ENCODE results near the gene TMEM69. TPM values are rescaled to one million over a fixed set of nuclear protein-coding genes. Genes with fewer than 3 reads are reported as not detected.

Gene TMEM69, protein sequence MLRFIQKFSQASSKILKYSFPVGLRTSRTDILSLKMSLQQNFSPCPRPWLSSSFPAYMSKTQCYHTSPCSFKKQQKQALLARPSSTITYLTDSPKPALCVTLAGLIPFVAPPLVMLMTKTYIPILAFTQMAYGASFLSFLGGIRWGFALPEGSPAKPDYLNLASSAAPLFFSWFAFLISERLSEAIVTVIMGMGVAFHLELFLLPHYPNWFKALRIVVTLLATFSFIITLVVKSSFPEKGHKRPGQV
- polyA plus RNA-seq (ENCODE audit: insufficient read length in 10 of 10): 10 to 100 TPM; 23.6 to 36.0 (median 30.0) TPM
- long read RNA-seq, donor 1, transcript TMEM69-201 (3 exons, 2,439 nt): major isoform, 9 of 9 reads
- long read RNA-seq, donor 1, partial matches to known transcripts: 0 of 9 reads
- long read RNA-seq, donor 1, other reads (novel, unspliced or antisense): 0 of 9 reads
- long read RNA-seq, donor 2, transcript TMEM69-201 (3 exons, 2,439 nt): major isoform, 14 of 15 reads
- long read RNA-seq, donor 2, partial matches to known transcripts: 0 of 15 reads
- long read RNA-seq, donor 2, other reads (novel, unspliced or antisense): 0 of 15 reads
- long read RNA-seq, donor 3: 0 reads
- long read RNA-seq, donor 4, transcript TMEM69-201 (3 exons, 2,439 nt): major isoform, 5 of 6 reads
- long read RNA-seq, donor 4, partial matches to known transcripts: 0 of 6 reads
- long read RNA-seq, donor 4, other reads (novel, unspliced or antisense): 0 of 6 reads
- long read RNA-seq, donor 5, transcript TMEM69-201 (3 exons, 2,439 nt): major isoform, 6 of 12 reads
- long read RNA-seq, donor 5, partial matches to known transcripts: 5 of 12 reads
- long read RNA-seq, donor 5, other reads (novel, unspliced or antisense): 0 of 12 reads
- long read RNA-seq, donor 6, transcript TMEM69-201 (3 exons, 2,439 nt): major isoform, 10 of 10 reads
- long read RNA-seq, donor 6, partial matches to known transcripts: 0 of 10 reads
- long read RNA-seq, donor 6, other reads (novel, unspliced or antisense): 0 of 10 reads
- long read RNA-seq, donor 7, transcript TMEM69-201 (3 exons, 2,439 nt): major isoform, 8 of 9 reads
- long read RNA-seq, donor 7, partial matches to known transcripts: 0 of 9 reads
- long read RNA-seq, donor 7, other reads (novel, unspliced or antisense): 0 of 9 reads
- long read RNA-seq, donor 8, transcript TMEM69-201 (3 exons, 2,439 nt): major isoform, 9 of 9 reads
- long read RNA-seq, donor 8, partial matches to known transcripts: 0 of 9 reads
- long read RNA-seq, donor 8, other reads (novel, unspliced or antisense): 0 of 9 reads
- long read RNA-seq, donor 9, partial matches to known transcripts: 0 of 2 reads
- long read RNA-seq, donor 9, other reads (novel, unspliced or antisense): 0 of 2 reads

DNA sequence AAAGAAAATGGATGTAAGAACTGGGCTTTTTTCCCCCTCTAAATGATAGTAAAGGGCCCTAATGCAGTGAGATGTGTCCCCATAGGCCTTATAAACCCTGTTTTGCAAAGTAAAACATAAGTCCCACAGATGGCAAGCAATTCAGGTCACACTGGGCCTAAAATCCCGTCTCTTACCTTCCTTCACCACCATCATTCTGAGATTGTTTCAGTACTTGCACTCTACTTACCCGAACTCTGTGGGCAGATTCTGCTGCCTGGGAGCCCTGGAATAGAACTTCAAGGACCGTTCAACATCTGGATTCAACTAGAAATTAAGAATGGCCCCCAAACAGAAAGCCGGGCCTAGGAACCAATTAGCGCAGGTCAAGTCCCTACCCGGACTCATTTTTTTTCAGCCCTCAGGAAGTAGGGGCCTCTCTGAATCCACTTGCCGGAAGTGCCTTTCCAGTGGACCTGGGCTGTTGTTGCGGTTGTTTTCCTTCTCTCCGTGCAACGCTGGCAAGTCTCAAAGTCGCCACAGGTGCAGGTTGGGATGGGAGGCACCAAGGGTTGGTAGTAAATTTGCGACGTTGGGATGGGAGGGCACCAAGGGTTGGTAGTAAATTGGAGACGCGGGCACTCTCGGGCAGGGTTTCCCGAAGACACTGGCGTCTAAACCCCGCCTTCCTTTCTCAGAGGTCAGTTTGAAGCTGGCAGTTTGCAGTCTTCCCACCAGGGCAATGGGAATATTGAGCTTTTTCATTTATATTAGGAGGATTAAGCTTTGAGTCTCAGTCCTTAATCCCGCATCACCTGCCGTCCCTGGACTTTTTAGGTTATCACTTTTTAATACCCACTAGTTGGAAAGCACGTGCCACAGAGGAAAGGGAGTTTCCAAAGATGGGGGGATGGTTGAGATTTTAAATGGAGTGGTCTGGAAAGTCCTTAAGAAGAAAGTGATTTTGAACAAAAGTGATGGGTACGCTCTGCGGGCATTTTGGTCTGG is at the start of gene TMEM69:
TMEM69 (plus strand) TSS at position 428 of the 987 bp plus-strand sequence. CDS start 2,888 bp downstream, outside the sequence.
- DNase-seq: peak; percentile 92 to 97 (median 93)

GRCh38 chr1:45640293-45640692 is 47.7 kb upstream of the TMEM69 start:
- DNase-seq: no peak

- no peak for DNase-seq
Observed at GRCh38 chr1:45643321-45643720, 44.7 kb upstream of the TMEM69 start.

GRCh38 chr1:45643978-45644377 is 44.0 kb upstream of the TMEM69 start:
- no peak for DNase-seq

GRCh38 chr1:45644661-45645060 is 43.3 kb upstream of the TMEM69 start:
- DNase-seq: no peak

DNA sequence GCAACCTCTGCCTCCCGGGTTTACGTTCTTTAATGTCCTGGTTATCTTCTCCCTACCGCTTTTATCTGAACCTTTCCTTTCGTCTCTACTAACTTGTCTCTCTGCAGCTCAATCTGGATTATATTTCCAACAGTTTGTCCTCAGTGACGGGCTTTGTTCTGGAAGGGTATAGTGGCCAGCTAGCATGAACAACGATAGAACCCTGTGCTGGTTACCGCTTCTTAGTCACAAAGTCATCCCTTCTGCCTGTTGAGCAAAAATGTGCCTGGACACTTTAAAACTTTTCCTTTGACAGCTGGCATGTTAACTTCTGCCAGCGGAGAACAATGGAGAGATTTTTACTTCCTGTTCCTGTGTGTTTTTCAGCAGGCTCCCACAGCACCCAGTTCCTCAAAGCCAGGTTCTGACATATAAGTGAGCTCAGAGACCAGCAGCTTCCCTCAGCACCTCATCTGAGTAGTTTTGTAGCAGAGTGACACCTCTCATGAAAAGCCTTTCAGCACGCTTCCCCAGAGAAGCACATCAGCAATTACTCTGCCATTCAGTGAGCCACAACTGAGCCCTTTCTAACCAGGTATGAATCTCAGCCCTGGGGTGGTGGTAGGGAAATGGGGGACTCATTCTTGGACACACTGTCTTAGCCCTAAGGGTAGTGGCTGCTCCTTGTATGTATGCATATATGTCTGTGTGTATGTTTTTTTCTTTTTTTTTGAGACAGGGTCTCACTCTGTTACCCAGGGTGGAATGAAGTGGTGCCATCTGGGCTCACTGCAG is 40.5 kb upstream of the TMEM69 start:
- peak in 1 of 3 donors; percentile 30 for DNase-seq

DNA sequence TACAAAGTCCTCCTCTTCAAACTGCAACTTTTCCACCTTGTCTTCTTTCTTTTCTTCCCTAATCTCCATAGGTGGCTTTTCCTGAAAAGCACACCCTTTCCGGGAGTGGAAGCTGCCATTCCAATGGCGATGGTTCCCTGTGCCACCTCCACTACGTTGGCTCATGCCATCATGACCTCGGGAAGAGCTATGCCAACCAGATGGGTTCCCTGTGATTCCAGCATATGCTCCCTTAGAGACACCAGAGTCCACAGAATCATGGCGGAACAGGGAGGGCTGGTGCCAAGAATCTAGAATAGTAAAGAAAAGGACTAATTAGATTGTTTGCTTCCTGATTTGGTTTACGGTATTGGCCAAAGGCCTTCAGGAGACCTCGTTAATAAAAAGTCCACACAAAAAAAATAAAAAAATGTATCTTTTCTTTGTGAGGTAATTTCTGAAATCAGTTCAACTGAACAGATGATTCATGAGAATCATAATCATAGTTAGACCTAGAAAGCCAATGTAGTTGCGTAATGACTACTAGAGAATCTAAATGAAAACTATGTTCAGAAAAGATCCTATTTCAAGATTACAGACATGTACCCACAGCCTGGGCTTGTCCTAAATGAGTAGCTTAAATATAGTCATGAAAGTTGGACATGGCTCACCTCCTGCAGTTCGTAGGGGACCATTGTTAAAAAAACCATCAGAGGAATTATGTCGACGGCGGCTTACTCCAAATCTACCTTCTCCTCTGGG is 33.3 kb upstream of the TMEM69 start:
- no peak for DNase-seq

DNA sequence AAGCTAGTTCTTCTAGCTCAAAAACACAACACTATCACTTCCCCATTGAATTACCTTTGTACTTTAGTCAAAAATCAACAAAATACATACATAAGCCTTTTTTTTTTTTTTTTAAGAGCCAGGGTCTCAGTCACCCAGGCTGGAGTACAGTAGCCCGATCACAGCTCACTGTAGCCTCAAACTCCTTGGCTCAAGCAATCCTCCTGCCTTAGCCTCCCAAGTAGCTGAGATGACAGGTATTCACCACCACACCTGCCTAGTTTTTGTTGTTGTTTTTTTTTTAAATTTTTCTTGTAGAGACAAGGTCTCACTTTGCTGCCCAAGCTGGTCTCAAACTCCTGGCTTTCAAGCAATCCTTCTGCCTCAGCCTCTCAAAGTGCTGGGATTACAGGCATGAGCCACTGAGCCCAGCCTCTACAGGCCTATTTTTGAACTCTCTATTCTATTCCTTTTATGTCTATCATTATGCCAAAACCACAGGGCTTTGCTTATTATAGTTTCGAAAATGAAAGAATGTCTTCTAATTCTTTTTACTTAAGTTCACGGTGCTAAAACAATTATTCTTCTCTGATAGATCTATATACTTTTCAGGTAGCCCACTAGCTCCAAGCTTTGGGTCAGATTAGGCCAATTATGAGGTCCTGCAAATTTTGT is 31.3 kb upstream of the TMEM69 start:
- DNase-seq: no peak

GRCh38 chr1:45658171-45658570 is 29.8 kb upstream of the TMEM69 start:
- DNase-seq: no peak

DNA sequence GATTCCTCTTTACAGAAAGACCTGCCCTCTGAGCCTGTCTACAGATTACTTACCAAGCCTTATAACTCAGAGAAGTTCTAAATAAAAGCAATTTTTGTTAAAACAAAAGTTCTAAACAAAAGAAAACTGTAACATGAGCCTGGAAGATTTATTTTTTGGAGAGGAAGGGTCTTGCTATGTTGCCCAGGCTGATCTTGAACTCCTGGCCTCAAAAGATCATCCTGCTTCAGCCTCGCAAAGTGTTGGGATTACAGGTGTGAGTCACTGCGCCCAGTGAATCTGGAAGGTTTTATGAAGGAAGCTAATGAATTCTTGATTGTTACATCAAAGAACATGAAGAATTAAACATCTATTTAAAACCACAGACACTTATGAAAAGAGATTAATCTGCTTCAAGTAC is 28.8 kb upstream of the TMEM69 start:
- DNase-seq: no peak

DNA sequence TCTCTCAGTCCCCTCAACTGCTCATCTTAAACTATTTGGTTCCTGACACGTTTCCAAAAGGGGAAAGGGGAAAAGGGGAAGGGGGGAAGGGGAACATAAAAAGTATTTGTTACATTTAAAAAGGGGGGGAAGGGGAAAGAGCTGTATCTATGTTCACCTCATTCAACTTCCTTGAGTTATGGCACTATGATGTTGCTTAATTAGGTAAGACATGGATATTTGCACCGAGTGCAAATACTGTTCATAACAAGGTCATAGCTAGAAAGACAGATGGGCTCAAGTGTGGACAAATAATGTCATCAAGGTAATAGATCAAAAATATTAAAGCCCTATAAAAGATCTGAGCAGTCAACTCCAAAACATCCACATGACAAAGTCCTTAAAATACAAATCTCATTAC is 27.6 kb upstream of the TMEM69 start:
- no peak for DNase-seq

DNA sequence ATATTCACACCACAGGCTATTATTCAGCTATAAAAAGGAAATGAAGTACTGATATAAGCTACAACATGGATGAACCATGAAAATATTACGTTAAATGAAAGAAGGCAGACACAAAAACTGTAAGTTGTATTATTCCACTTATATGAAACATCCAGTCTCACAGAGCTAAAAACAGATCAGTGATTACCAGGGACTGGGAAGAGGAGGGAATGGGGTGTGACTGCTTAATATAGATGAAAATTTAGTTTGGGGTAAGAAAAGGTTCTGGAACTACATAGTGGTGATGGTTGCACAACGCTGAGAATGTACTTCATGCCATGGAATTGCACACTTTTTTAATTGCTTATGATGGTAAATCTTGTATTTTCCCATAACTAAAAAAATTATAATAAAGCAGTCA is 21.1 kb upstream of the TMEM69 start:
- DNase-seq: no peak

DNA sequence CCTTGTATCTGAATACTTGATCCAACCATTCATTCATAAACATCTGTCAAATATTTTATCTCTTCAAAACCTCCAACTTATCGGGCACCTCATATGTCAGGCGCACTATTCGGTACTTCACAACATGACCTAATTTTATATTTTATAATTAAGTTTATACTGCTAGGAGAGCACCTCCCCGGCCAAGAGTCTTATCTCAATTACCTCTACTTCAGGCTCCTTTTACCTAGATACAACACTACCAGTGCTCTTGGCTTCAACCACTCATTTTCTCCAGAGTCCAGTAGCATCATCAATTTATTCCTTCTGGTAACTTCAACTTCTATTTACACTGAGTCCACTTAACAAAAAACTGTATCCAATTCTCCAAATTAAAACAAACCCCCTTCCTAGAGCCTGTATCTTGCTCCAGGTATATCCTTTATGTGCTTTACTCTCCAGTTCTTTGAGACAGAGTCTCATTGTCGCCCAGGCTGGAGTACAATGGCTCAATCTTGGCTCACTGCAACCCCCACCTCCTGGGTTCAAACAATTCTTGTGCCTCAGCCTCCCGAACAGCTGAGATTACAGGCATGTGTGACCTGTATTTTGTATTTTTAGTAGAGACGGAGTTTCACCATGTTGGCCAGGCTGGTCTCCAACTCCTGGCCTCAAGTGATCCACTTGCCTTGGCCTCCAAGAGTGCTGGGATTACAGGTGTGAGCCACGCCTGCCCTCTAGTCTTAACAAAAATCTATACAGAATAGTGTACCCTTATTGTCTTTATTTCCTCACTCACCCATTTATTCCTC is 20.5 kb upstream of the TMEM69 start:
- no peak for DNase-seq

DNA sequence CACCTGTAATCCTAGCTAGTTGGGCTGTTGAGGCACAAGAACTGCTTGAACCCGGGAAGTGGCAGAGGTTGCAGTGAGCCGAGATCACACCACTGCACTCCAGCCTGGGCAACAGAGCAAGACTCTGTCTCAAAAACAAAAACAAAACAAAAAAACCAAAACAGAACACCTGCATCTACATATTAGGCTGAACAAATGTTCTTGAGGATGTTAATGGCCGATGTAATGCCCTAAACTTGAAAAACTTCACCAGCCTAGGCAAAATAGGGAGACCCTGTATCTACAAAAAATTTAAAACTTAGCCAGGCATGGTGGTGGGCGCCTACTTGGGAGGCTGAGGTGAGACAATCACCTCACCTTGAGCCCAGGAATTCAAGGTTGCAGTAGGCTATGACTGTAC is 19.5 kb upstream of the TMEM69 start:
- DNase-seq: no peak

DNA sequence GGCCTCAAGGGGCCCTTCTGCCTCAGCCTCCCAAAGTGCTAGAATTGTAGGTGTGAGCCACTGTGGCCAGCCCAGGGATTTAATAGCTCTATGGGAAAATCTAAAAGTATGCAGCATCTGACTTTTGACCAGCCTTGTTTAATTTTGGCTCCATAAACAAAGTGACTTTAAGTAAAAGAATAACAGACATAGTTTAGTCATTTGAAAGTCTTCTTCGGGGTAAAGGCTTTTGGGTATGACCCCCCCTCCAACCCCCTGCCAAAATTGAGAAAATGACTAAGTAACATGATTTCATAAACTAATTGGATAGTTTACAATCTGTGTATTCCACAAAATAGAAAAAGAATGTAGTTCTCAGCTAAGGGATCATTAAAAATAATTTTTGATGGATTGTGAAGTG is 18.6 kb upstream of the TMEM69 start:
- no peak for DNase-seq

DNA sequence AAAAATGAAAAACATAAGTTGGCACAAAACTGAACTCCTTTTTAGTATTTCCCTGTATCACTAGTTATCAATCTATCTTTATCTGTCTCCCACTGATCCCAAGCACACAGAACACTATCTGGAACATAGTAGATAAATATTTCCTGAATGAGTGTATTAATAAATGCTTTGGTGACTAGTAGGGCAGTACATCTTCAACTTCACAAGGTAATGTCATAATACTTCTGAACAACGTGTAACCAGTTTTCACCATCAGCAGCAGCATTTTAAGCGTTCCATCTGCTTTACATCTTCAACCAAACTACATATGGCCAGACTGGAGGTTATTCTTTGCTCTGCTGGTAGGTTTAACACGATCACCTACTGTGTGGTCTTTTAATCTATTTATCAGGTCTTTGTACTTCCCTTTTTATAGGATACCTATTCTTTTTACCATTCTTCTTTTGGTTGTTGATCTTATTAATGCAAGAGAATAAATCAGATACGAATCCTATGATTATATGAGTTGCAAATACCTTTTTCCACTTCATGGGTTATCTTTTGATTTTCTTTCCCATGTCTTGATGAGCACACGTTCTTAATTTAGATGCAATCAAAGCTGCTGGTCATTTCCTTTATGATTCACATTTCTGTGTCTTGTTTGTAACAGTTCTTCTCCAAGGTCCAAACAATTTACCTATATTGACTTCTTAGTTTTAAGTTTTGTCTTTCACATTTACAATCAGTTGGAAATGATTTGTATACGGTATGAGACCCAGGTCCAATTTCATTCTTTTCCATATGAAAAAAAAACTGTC is 17.9 kb upstream of the TMEM69 start:
- DNase-seq: peak in 1 of 3 donors; percentile 14

GRCh38 chr1:45673956-45674355 is 14.0 kb upstream of the TMEM69 start:
- DNase-seq: no peak

Measured in muscle of back (tissue), 13 donors.